ENCODE results near the gene FOXQ1. TPM values are rescaled to one million over a fixed set of nuclear protein-coding genes. Genes with fewer than 3 reads are reported as not detected.

FOXQ1 gene
- total RNA-seq, 1 experiment from 2014 or later = 11.7 TPM

DNA sequence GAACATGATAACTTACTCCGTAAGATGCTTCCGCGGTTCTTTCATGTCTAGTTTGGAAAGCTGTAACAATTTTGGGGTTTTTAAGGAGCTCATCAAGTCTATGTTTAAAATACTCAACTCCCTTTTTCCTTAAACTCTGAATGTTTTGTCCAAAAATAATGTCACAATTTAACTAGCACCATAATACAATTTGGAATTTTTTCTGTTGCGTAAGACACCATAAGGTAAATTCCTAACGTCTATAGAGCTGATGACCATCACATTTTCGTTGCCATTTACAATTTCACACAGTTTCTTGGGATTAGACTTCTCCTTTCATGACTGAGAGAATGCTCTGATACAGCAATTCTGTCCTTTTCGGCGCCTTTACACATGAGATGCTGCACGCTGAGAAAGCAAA is 50.7 kb downstream of the FOXQ1 start:
- TF ChIP-seq, protein P1, sequence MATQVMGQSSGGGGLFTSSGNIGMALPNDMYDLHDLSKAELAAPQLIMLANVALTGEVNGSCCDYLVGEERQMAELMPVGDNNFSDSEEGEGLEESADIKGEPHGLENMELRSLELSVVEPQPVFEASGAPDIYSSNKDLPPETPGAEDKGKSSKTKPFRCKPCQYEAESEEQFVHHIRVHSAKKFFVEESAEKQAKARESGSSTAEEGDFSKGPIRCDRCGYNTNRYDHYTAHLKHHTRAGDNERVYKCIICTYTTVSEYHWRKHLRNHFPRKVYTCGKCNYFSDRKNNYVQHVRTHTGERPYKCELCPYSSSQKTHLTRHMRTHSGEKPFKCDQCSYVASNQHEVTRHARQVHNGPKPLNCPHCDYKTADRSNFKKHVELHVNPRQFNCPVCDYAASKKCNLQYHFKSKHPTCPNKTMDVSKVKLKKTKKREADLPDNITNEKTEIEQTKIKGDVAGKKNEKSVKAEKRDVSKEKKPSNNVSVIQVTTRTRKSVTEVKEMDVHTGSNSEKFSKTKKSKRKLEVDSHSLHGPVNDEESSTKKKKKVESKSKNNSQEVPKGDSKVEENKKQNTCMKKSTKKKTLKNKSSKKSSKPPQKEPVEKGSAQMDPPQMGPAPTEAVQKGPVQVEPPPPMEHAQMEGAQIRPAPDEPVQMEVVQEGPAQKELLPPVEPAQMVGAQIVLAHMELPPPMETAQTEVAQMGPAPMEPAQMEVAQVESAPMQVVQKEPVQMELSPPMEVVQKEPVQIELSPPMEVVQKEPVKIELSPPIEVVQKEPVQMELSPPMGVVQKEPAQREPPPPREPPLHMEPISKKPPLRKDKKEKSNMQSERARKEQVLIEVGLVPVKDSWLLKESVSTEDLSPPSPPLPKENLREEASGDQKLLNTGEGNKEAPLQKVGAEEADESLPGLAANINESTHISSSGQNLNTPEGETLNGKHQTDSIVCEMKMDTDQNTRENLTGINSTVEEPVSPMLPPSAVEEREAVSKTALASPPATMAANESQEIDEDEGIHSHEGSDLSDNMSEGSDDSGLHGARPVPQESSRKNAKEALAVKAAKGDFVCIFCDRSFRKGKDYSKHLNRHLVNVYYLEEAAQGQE (IDR thresholded peaks at IDR 0.05; ENCODE audit: insufficient read depth in 1 of 2, low read depth in 2 of 2, low read length in 1 of 2) = no peak
- TF ChIP-seq, protein P2, sequence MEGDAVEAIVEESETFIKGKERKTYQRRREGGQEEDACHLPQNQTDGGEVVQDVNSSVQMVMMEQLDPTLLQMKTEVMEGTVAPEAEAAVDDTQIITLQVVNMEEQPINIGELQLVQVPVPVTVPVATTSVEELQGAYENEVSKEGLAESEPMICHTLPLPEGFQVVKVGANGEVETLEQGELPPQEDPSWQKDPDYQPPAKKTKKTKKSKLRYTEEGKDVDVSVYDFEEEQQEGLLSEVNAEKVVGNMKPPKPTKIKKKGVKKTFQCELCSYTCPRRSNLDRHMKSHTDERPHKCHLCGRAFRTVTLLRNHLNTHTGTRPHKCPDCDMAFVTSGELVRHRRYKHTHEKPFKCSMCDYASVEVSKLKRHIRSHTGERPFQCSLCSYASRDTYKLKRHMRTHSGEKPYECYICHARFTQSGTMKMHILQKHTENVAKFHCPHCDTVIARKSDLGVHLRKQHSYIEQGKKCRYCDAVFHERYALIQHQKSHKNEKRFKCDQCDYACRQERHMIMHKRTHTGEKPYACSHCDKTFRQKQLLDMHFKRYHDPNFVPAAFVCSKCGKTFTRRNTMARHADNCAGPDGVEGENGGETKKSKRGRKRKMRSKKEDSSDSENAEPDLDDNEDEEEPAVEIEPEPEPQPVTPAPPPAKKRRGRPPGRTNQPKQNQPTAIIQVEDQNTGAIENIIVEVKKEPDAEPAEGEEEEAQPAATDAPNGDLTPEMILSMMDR (IDR thresholded peaks at IDR 0.05) = no peak
- TF ChIP-seq SIN3A (IDR thresholded peaks at IDR 0.05; ENCODE audit: borderline replicate concordance, insufficient read depth, low read depth, low read length) (no peak), TCF7L2 (IDR thresholded peaks at IDR 0.05; ENCODE audit: low read depth, low read length) (no peak), POLR2AphosphoS5 (IDR thresholded peaks at IDR 0.05; ENCODE audit: low read depth, low read length) (no peak)
- H3K9me3 ChIP-seq (ENCODE audit: control insufficient read depth, insufficient read depth, low read depth, low read length) = no peaks in the 10 kb centered on the region
- no peaks in the 10 kb centered on the region for H3K4me1 ChIP-seq (ENCODE audit: control insufficient read depth, insufficient read depth, low read length)
- no peak for ATAC-seq
- H3K36me3 ChIP-seq (ENCODE audit: control insufficient read depth, insufficient read depth, low read length) = no peaks in the 10 kb centered on the region
- ChIA-PET CTCF (no interaction called here), POLR2A (no interaction called here)
- in situ Hi-C loops (cut with HindIII; ENCODE audit: low pct_unique_long_range_greater_than_20kb, low sequenced_read_pairs) = no loop called here
- no peak overlapping the region for H3K27ac ChIP-seq (ENCODE audit: low read length)
- intact Hi-C loops (cut with micrococcal nuclease; ENCODE audit: unreplicated experiment) = no loop called here
- no peak overlapping the region for H3K4me3 ChIP-seq (ENCODE audit: low read depth in 2 of 2, low read length in 2 of 2)
- DNase-seq (ENCODE audit: low read depth, low spot score) = no peak
- H3K27me3 ChIP-seq (ENCODE audit: control insufficient read depth, insufficient read depth, low read length) = no peaks in the 10 kb centered on the region
- no TSS peak for BruUV-seq (replicated peaks)

DNA sequence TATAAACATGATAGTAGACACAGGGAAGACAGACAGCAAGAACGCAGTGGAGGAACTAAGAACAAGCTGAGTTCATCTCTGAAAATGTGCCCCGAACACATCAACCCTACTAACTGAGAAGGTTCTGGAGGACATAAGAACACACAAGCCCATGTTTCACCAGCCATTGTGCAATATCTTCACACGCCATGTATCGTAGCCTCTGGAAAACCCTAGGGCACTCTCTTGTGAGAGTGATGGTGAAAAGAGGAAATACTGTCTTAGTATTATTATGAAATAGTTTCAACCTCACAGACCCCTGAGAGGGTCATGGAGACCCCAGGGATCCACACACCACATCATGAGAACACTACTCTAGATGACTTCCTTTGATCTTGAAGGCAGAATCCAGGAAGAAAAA is 51.4 kb downstream of the FOXQ1 start:
- POLR2A ChIA-PET = no interaction called here
- H3K27ac ChIP-seq (ENCODE audit: low read length) = no peak overlapping the region
- ATAC-seq = no peak
- BruUV-seq (replicated peaks) = no TSS peak
- H3K4me1 ChIP-seq (ENCODE audit: control insufficient read depth, insufficient read depth, low read length) = no peaks in the 10 kb centered on the region
- CTCF ChIA-PET = no interaction called here
- TF ChIP-seq, protein P1 (IDR thresholded peaks at IDR 0.05; ENCODE audit: insufficient read depth in 1 of 2, low read depth in 2 of 2, low read length in 1 of 2) = no peak
- TF ChIP-seq TCF7L2 (IDR thresholded peaks at IDR 0.05; ENCODE audit: low read depth, low read length) = peak; percentile 41; the same call in 1 of the 2 replicates
- in situ Hi-C loops (cut with HindIII; ENCODE audit: low pct_unique_long_range_greater_than_20kb, low sequenced_read_pairs) = no loop called here
- no peaks in the 10 kb centered on the region for H3K36me3 ChIP-seq (ENCODE audit: control insufficient read depth, insufficient read depth, low read length)
- intact Hi-C loops (cut with micrococcal nuclease; ENCODE audit: unreplicated experiment) = no loop called here
- H3K9me3 ChIP-seq (ENCODE audit: control insufficient read depth, insufficient read depth, low read depth, low read length) = no peaks in the 10 kb centered on the region
- no peak for DNase-seq (ENCODE audit: low read depth, low spot score)
- no peaks in the 10 kb centered on the region for H3K27me3 ChIP-seq (ENCODE audit: control insufficient read depth, insufficient read depth, low read length)
- no peak overlapping the region for H3K4me3 ChIP-seq (ENCODE audit: low read depth in 2 of 2, low read length in 2 of 2)

Measured in Panc1 (cell line).